ENCODE data around the gene DHX57.
"Not testable (repeated sequence)": the region's sequence is repeated elsewhere in the genome, so short reads cannot be mapped to it uniquely, and the experiment has no call there.

DHX57 gene

GRCh38 chr2:38795016-38795415 lies 80.7 kb downstream of the DHX57 start:
- not testable (repeated sequence) for DNase-seq

- no peak for DNase-seq
Measured at GRCh38 chr2:38794235-38794946, 81.3 kb downstream of the DHX57 start.

- no peak for DNase-seq
Measured at GRCh38 chr2:38793511-38793910, 82.2 kb downstream of the DHX57 start.

GRCh38 chr2:38792751-38793150 lies 83.0 kb downstream of the DHX57 start:
- no peak for DNase-seq

GRCh38 chr2:38792321-38792720 lies 83.4 kb downstream of the DHX57 start:
- not testable (repeated sequence) for DNase-seq

GRCh38 chr2:38791744-38792143 lies 84.0 kb downstream of the DHX57 start:
- DNase-seq = no peak

- no peak for DNase-seq
Measured at GRCh38 chr2:38789691-38790090, 86.0 kb downstream of the DHX57 start.

- no peak for DNase-seq
Measured at GRCh38 chr2:38788306-38788705, 87.4 kb downstream of the DHX57 start.

- DNase-seq = no peak
Measured at GRCh38 chr2:38783586-38783985, 92.1 kb downstream of the DHX57 start.

- no peak for DNase-seq
Measured at GRCh38 chr2:38778687-38779082, 97.0 kb downstream of the DHX57 start.

GRCh38 chr2:38776531-38776930 lies 99.2 kb downstream of the DHX57 start:
- DNase-seq = no peak

- no peak for DNase-seq
Measured at GRCh38 chr2:38775921-38776225, 99.9 kb downstream of the DHX57 start.

- no peak for DNase-seq
Measured at GRCh38 chr2:38775097-38775920, 100.4 kb downstream of the DHX57 start.

GRCh38 chr2:38771632-38772031 lies 104.1 kb downstream of the DHX57 start:
- no peak for DNase-seq

GRCh38 chr2:38765551-38765950 lies 110.2 kb downstream of the DHX57 start:
- DNase-seq = no peak

- DNase-seq = no peak
Measured at GRCh38 chr2:38765149-38765548, 110.6 kb downstream of the DHX57 start.

- DNase-seq = no peak
Measured at GRCh38 chr2:38763728-38764127, 112.0 kb downstream of the DHX57 start.

GRCh38 chr2:38763228-38763627 lies 112.5 kb downstream of the DHX57 start:
- DNase-seq = no peak

- not testable (repeated sequence) for DNase-seq
Measured at GRCh38 chr2:38755891-38756290, 119.8 kb downstream of the DHX57 start.

- no peak for DNase-seq
Measured at GRCh38 chr2:38754506-38754905, 121.2 kb downstream of the DHX57 start.

GRCh38 chr2:38754049-38754448 lies 121.7 kb downstream of the DHX57 start:
- no peak for DNase-seq

GRCh38 chr2:38751596-38752410 lies 123.9 kb downstream of the DHX57 start:
- no peak for DNase-seq

GRCh38 chr2:38750891-38751595 lies 124.7 kb downstream of the DHX57 start, which contains the start of gene SRSF7:
SRSF7 (minus strand) TSS chr2:38751361; CDS start chr2:38751256, 105 bp downstream.
- peak; percentile 95 for DNase-seq

Measured in NCI-H2029 (cell line).